ENCODE results near the gene FKBP1C. TPM values are rescaled to one million over a fixed set of nuclear protein-coding genes. Genes with fewer than 3 reads are reported as not detected.
"Not testable (repeated sequence)": the region's sequence is repeated elsewhere in the genome, so short reads cannot be mapped to it uniquely, and the experiment has no call there.

FKBP1C gene
- total and polyA plus RNA-seq, 2 donors (not counting 3 experiments of a cell fraction or from before 2014, with no cell fraction given) = 2.0 to 7.7 TPM

- Histone ChIP-seq H3K9ac (replicated peaks; ENCODE audit: extremely low read depth, insufficient read depth, low read length) (no peak overlapping the region), H3K79me2 (ENCODE audit: control insufficient read depth, insufficient read depth, low read length) (no peaks in the 10 kb centered on the region), H4K20me1 (replicated peaks; ENCODE audit: control insufficient read depth, extremely low read depth, insufficient read depth, low read length) (no peaks in the 10 kb centered on the region), H3K4me1 (ENCODE audit: control insufficient read depth, extremely low read depth, insufficient read depth, low read length) (no peaks in the 10 kb centered on the region), H3K9me1 (replicated peaks; ENCODE audit: control insufficient read depth, extremely low read depth, insufficient read depth, low read length) (no peaks in the 10 kb centered on the region), H3K36me3 (ENCODE audit: control insufficient read depth in 2 of 2, extremely low read depth in 1 of 2, insufficient read depth in 2 of 2, low read length in 2 of 2) (no peaks in the 10 kb centered on the region), H3K4me3 (replicated peaks in 1 of 3; ENCODE audit: insufficient read depth in 1 of 3, low read depth in 1 of 3, low read length in 3 of 3) (no peak overlapping the region), H3K27ac (ENCODE audit: insufficient read depth, low read depth, low read length) (no peak overlapping the region), H2AFZ (ENCODE audit: low read depth, low read length) (no peak overlapping the region), H3K4me2 (ENCODE audit: insufficient read depth, low read length) (no peak overlapping the region), H3K9me3 (replicated peaks; ENCODE audit: control insufficient read depth, insufficient read depth, low read length) (no peaks in the 10 kb centered on the region), H3K27me3 (ENCODE audit: control insufficient read depth in 2 of 2, insufficient read depth in 2 of 2, low read length in 2 of 2) (no peaks in the 10 kb centered on the region)
- ChIA-PET CTCF (no interaction called here), POLR2A (no interaction called here)
- BruUV-seq (replicated peaks) = no TSS peak
- no peak for FAIRE-seq
- intact Hi-C loops (cut with micrococcal nuclease) (no loop called here), dilution Hi-C loops (cut with MboI; ENCODE audit: extremely low pct_ligation_motif_present, low sequenced_read_pairs) (no loop called here)
- DNase-seq (ENCODE audit: low read depth, low spot score) = no peak
- TF ChIP-seq JUN (IDR thresholded peaks at IDR 0.05; ENCODE audit: borderline replicate concordance, insufficient read depth, insufficient read length, low read depth) = no peak
- TF ChIP-seq POLR2AphosphoS5 (IDR thresholded peaks at IDR 0.05; ENCODE audit: insufficient read depth, low read depth, low read length) = no peak
- TF ChIP-seq GATA2 (IDR thresholded peaks at IDR 0.05; ENCODE audit: insufficient read depth, insufficient read length, low read depth, low read length) = no peak
- TF ChIP-seq POLR2A (IDR thresholded peaks at IDR 0.05; ENCODE audit: low read depth, low read length) = no peak
- no peak for TF ChIP-seq EZH2 (IDR thresholded peaks at IDR 0.05; ENCODE audit: borderline replicate concordance, low read depth, low read length, severe bottlenecking)
- TF ChIP-seq CTCF (IDR thresholded peaks at IDR 0.05; ENCODE audit: extremely low read depth in 1 of 2, insufficient read depth in 1 of 2, low read depth in 1 of 2, low read length in 2 of 2) = no peak
- TF ChIP-seq MYC (IDR thresholded peaks at IDR 0.05; ENCODE audit: low read depth, low read length) = no peak
- TF ChIP-seq FOS (IDR thresholded peaks at IDR 0.05; ENCODE audit: borderline replicate concordance, insufficient read depth, low read length) = no peak
- no peak for TF ChIP-seq MAX (IDR thresholded peaks at IDR 0.05; ENCODE audit: insufficient read depth, insufficient read length)
Measured at GRCh38 chr6:63224179-63224578, 12.9 kb downstream of the FKBP1C start.

DNA sequence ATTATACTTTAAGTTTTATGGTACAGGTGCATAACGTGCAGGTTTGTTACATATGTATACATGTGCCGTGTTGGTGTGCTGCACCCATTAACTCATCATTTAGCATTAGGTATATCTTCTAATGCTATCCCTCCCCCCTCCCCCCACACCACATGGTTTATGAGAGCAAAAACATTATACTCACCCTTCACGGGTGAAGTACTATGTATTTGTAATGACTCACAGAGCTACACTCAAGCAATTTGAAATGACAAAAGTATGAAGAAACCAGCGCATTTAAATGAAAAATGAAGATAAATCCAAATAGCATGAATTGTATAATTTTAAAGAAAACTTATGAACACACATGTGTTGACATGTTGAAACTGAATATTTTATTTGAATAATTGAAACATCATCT is 14.7 kb downstream of the FKBP1C start:
- H3K4me3 ChIP-seq (replicated peaks in 1 of 3; ENCODE audit: insufficient read depth in 1 of 3, low read depth in 1 of 3, low read length in 3 of 3); H3K79me2 ChIP-seq (ENCODE audit: control insufficient read depth, insufficient read depth, low read length); H4K20me1 ChIP-seq (replicated peaks; ENCODE audit: control insufficient read depth, extremely low read depth, insufficient read depth, low read length); H3K9me3 ChIP-seq (replicated peaks; ENCODE audit: control insufficient read depth, insufficient read depth, low read length); H3K27me3 ChIP-seq (ENCODE audit: control insufficient read depth in 2 of 2, insufficient read depth in 2 of 2, low read length in 2 of 2); H3K9me1 ChIP-seq (replicated peaks; ENCODE audit: control insufficient read depth, extremely low read depth, insufficient read depth, low read length); BruUV-seq (replicated peaks); H2AFZ ChIP-seq (ENCODE audit: low read depth, low read length); intact Hi-C loops (cut with micrococcal nuclease); CTCF ChIA-PET; H3K36me3 ChIP-seq (ENCODE audit: control insufficient read depth in 2 of 2, extremely low read depth in 1 of 2, insufficient read depth in 2 of 2, low read length in 2 of 2); H3K4me1 ChIP-seq (ENCODE audit: control insufficient read depth, extremely low read depth, insufficient read depth, low read length); DNase-seq (ENCODE audit: low read depth, low spot score); dilution Hi-C loops (cut with MboI; ENCODE audit: extremely low pct_ligation_motif_present, low sequenced_read_pairs); H3K9ac ChIP-seq (replicated peaks; ENCODE audit: extremely low read depth, insufficient read depth, low read length); POLR2A ChIA-PET; H3K4me2 ChIP-seq (ENCODE audit: insufficient read depth, low read length); FAIRE-seq; H3K27ac ChIP-seq (ENCODE audit: insufficient read depth, low read depth, low read length): not testable (repeated sequence)

Measured in endothelial cell of umbilical vein (primary cell).